Adipocyte (in vitro differentiated cells): ENCODE measurements around the gene LZTR1.
A peak's percentile ranks its signal among the peaks of the same experiment; 100 is the strongest.

Experiments
- DNase-seq: peaks from one replicate; pipeline ENCODE4 v3.0.0-alpha.2; 2015; ENCODE audit warnings: low read depth
- H3K27me3 ChIP-seq: replicated peaks from 2 replicates; pipeline ENCODE4 v1.7.0; 2013; ENCODE audit warnings: mild to moderate bottlenecking, low read length, moderate library complexity; ENCODE audit not compliant: control insufficient read depth, insufficient read depth
- H3K36me3 ChIP-seq: 2 replicates; pipeline ENCODE4 v1.7.0; 2013; ENCODE audit warnings: low read length, mild to moderate bottlenecking, moderate library complexity; ENCODE audit not compliant: control insufficient read depth, insufficient read depth, severe bottlenecking
- H3K4me1 ChIP-seq: 2 replicates; pipeline ENCODE4 v1.7.0; 2013; ENCODE audit warnings: mild to moderate bottlenecking, low read length, moderate library complexity; ENCODE audit not compliant: control insufficient read depth, insufficient read depth
- H3K4me3 ChIP-seq: 2 replicates; pipeline ENCODE4 v1.7.0; 2013; ENCODE audit warnings: mild to moderate bottlenecking, low read length, moderate library complexity
- H3K9ac ChIP-seq: 2 replicates; pipeline ENCODE4 v1.7.0; 2013; ENCODE audit warnings: mild to moderate bottlenecking, low read length, moderate library complexity
- H3K9me3 ChIP-seq: 2 replicates; pipeline ENCODE4 v1.7.0; 2013; ENCODE audit warnings: mild to moderate bottlenecking, low read length, moderate library complexity; ENCODE audit not compliant: control insufficient read depth

Gene LZTR1

GRCh38 chr22:21018314-21018713 lies 36.2 kb downstream of the LZTR1 start:
- H3K27me3 ChIP-seq, result peaks cover 10% of the 10 kb centered on the region
- H3K4me1 ChIP-seq, result peaks cover 16% of the 10 kb centered on the region
- H3K9me3 ChIP-seq, result no peaks in the 10 kb centered on the region
- no peaks in the 10 kb centered on the region for H3K36me3 ChIP-seq
- H3K9ac ChIP-seq, result no peak overlapping the region
- no peak overlapping the region for H3K4me3 ChIP-seq
- DNase-seq, result no peak

- DNase-seq, result no peak
- no peak overlapping the region for H3K4me3 ChIP-seq
- peaks cover 14% of the 10 kb centered on the region for H3K27me3 ChIP-seq
- no peaks in the 10 kb centered on the region for H3K9me3 ChIP-seq
- no peaks in the 10 kb centered on the region for H3K4me1 ChIP-seq
- H3K9ac ChIP-seq, result no peak overlapping the region
- no peaks in the 10 kb centered on the region for H3K36me3 ChIP-seq
These were observed 38.8 kb downstream of the LZTR1 start for GRCh38 chr22:21020802-21021429.

GRCh38 chr22:21022507-21022906 lies 40.4 kb downstream of the LZTR1 start:
- H3K36me3 ChIP-seq, result no peaks in the 10 kb centered on the region
- H3K9ac ChIP-seq, result no peak overlapping the region
- H3K4me1 ChIP-seq, result no peaks in the 10 kb centered on the region
- no peaks in the 10 kb centered on the region for H3K9me3 ChIP-seq
- no peak for DNase-seq
- H3K4me3 ChIP-seq, result no peak overlapping the region
- peaks cover 21% of the 10 kb centered on the region for H3K27me3 ChIP-seq

- Histone ChIP-seq H3K9ac (no peak overlapping the region), H3K9me3 (no peaks in the 10 kb centered on the region), H3K36me3 (no peaks in the 10 kb centered on the region), H3K27me3 (peaks cover 27% of the 10 kb centered on the region), H3K4me1 (no peaks in the 10 kb centered on the region), H3K4me3 (no peak overlapping the region)
- no peak for DNase-seq
These were observed 41.0 kb downstream of the LZTR1 start for GRCh38 chr22:21022955-21023614.

- DNase-seq, result no peak
- no peak overlapping the region for H3K4me3 ChIP-seq
- H3K27me3 ChIP-seq, result peaks cover 40% of the 10 kb centered on the region
- H3K9ac ChIP-seq, result no peak overlapping the region
- no peaks in the 10 kb centered on the region for H3K36me3 ChIP-seq
- H3K4me1 ChIP-seq, result no peaks in the 10 kb centered on the region
- no peaks in the 10 kb centered on the region for H3K9me3 ChIP-seq
These were observed 43.2 kb downstream of the LZTR1 start for GRCh38 chr22:21025266-21025665.

- Histone ChIP-seq H3K9ac (no peak overlapping the region), H3K27me3 (peaks cover 47% of the 10 kb centered on the region), H3K36me3 (no peaks in the 10 kb centered on the region), H3K4me3 (no peak overlapping the region), H3K9me3 (no peaks in the 10 kb centered on the region), H3K4me1 (no peaks in the 10 kb centered on the region)
- DNase-seq, result no peak
These were observed 44.0 kb downstream of the LZTR1 start for GRCh38 chr22:21025763-21026755.

GRCh38 chr22:21026783-21027692 lies 44.9 kb downstream of the LZTR1 start:
- Histone ChIP-seq H3K27me3 (peaks cover 51% of the 10 kb centered on the region), H3K9ac (no peak overlapping the region), H3K4me1 (peaks cover 2% of the 10 kb centered on the region), H3K9me3 (no peaks in the 10 kb centered on the region), H3K4me3 (no peak overlapping the region), H3K36me3 (no peaks in the 10 kb centered on the region)
- DNase-seq, result peak; percentile 66

GRCh38 chr22:21028277-21029251 lies 46.5 kb downstream of the LZTR1 start:
- Histone ChIP-seq H3K9ac (no peak overlapping the region), H3K27me3 (peaks cover 47% of the 10 kb centered on the region), H3K36me3 (no peaks in the 10 kb centered on the region), H3K4me3 (no peak overlapping the region), H3K4me1 (peaks cover 15% of the 10 kb centered on the region), H3K9me3 (no peaks in the 10 kb centered on the region)
- no peak for DNase-seq

GRCh38 chr22:21029486-21030025 lies 47.5 kb downstream of the LZTR1 start:
- no peaks in the 10 kb centered on the region for H3K9me3 ChIP-seq
- no peak for DNase-seq
- no peak overlapping the region for H3K9ac ChIP-seq
- H3K4me3 ChIP-seq, result no peak overlapping the region
- peaks cover 47% of the 10 kb centered on the region for H3K27me3 ChIP-seq
- no peaks in the 10 kb centered on the region for H3K36me3 ChIP-seq
- H3K4me1 ChIP-seq, result peaks cover 20% of the 10 kb centered on the region
